H9 (cell line): ENCODE results near the gene TSR2. TPM values are rescaled to one million over a fixed set of nuclear protein-coding genes. Genes with fewer than 3 reads are reported as not detected.

Experiments
- DNase-seq: peaks from one replicate; pipeline ENCODE4 v3.0.0-alpha.2; 2017
- H2AFZ ChIP-seq: one replicate; pipeline ENCODE4 v1.6.1; 2013; ENCODE audit warnings: mild to moderate bottlenecking, low read length, control low read depth, moderate library complexity
- H2AK5ac ChIP-seq: 2 replicates; pipeline ENCODE4 v1.6.1; 2013; ENCODE audit warnings: low read length, control low read depth, mixed read lengths; ENCODE audit not compliant: insufficient read length
- H2BK120ac ChIP-seq: one replicate; pipeline ENCODE4 v1.6.1; 2013; ENCODE audit warnings: low read depth, mild to moderate bottlenecking, low read length, control low read depth, inconsistent platforms; ENCODE audit not compliant: poor library complexity, severe bottlenecking
- H2BK12ac ChIP-seq: 2 replicates; pipeline ENCODE4 v1.6.1; 2013; ENCODE audit warnings: low read length, control low read depth, mixed read lengths, low read depth; ENCODE audit not compliant: insufficient read length
- H2BK15ac ChIP-seq: 2 replicates; pipeline ENCODE4 v1.6.1; 2013; ENCODE audit warnings: low read depth, low read length, control low read depth
- H2BK20ac ChIP-seq: one replicate; pipeline ENCODE4 v1.6.1; 2013; ENCODE audit warnings: low read depth, mild to moderate bottlenecking, low read length, control low read depth, inconsistent platforms; ENCODE audit not compliant: poor library complexity, severe bottlenecking
- H2BK5ac ChIP-seq: 2 replicates; pipeline ENCODE4 v1.6.1; 2013; ENCODE audit warnings: low read length, control low read depth, mixed read lengths; ENCODE audit not compliant: insufficient read length
- H3K14ac ChIP-seq: 2 replicates; pipeline ENCODE4 v1.6.1; 2013; ENCODE audit warnings: low read length, control low read depth; ENCODE audit not compliant: insufficient read depth
- H3K18ac ChIP-seq: 2 replicates; pipeline ENCODE4 v1.6.1; 2013; ENCODE audit warnings: low read depth, mild to moderate bottlenecking, mixed read lengths, low read length, control low read depth; ENCODE audit not compliant: insufficient read length
- H3K23ac ChIP-seq: 2 replicates; pipeline ENCODE4 v1.6.1; 2013; ENCODE audit warnings: low read length, control low read depth, mixed read lengths, low read depth; ENCODE audit not compliant: insufficient read length
- H3K23me2 ChIP-seq: 2 replicates; pipeline ENCODE4 v1.6.1; 2013; ENCODE audit warnings: low read depth, mild to moderate bottlenecking, mixed read lengths, low read length, control low read depth; ENCODE audit not compliant: insufficient read length, poor library complexity, severe bottlenecking
- H3K27ac ChIP-seq: 2 replicates; pipeline ENCODE4 v1.5.1; 2013; ENCODE audit warnings: low read length, control low read depth, mixed read lengths, low read depth; ENCODE audit not compliant: insufficient read length
- H3K27me3 ChIP-seq: 2 replicates; pipeline ENCODE4 v1.6.1; 2013; ENCODE audit warnings: low read length, control low read depth, inconsistent platforms; ENCODE audit not compliant: insufficient read depth
- H3K4ac ChIP-seq: 2 replicates; pipeline ENCODE4 v1.6.1; 2013; ENCODE audit warnings: low read depth, mild to moderate bottlenecking, control low read depth, inconsistent platforms, low read length, moderate library complexity
- H3K4me1 ChIP-seq: 2 replicates; pipeline ENCODE4 v1.6.1; 2013; ENCODE audit warnings: low read length, control low read depth, inconsistent platforms; ENCODE audit not compliant: insufficient read depth
- H3K4me2 ChIP-seq: 2 replicates; pipeline ENCODE4 v1.6.1; 2013; ENCODE audit warnings: low read length, control low read depth, mixed read lengths; ENCODE audit not compliant: insufficient read length, insufficient read depth
- H3K56ac ChIP-seq: 2 replicates; pipeline ENCODE4 v1.6.1; 2013; ENCODE audit warnings: low read depth, mild to moderate bottlenecking, mixed read lengths, low read length, control low read depth; ENCODE audit not compliant: insufficient read length
- H3K79me1 ChIP-seq: 2 replicates; pipeline ENCODE4 v1.6.1; 2013; ENCODE audit warnings: low read depth, mild to moderate bottlenecking, moderate library complexity, low read length, control low read depth, inconsistent platforms; ENCODE audit not compliant: insufficient read depth, poor library complexity, severe bottlenecking
- H3K79me2 ChIP-seq: 2 replicates; pipeline ENCODE4 v1.6.1; 2013; ENCODE audit warnings: low read length, control low read depth, inconsistent platforms; ENCODE audit not compliant: insufficient read depth
- H3K9ac ChIP-seq: 2 replicates; pipeline ENCODE4 v1.6.1; 2013; ENCODE audit warnings: low read length, control low read depth, mixed read lengths; ENCODE audit not compliant: insufficient read length; ENCODE audit errors: extremely low read depth
- H3K9me3 ChIP-seq: one replicate; pipeline ENCODE4 v1.6.1; 2013; ENCODE audit warnings: low read depth, low read length, inconsistent platforms; ENCODE audit not compliant: control insufficient read depth
- H3T11ph ChIP-seq: one replicate; pipeline ENCODE4 v1.6.1; 2013; ENCODE audit warnings: mild to moderate bottlenecking, low read length, control low read depth, inconsistent platforms
- H4K20me1 ChIP-seq: one replicate; pipeline ENCODE4 v1.6.1; 2013; ENCODE audit not compliant: control insufficient read depth, insufficient read length, insufficient read depth
- H4K5ac ChIP-seq: 2 replicates; pipeline ENCODE4 v1.6.1; 2013; ENCODE audit warnings: low read depth, mild to moderate bottlenecking, mixed read lengths, low read length, control low read depth; ENCODE audit not compliant: insufficient read length
- H4K8ac ChIP-seq: replicated peaks from 2 replicates; pipeline ENCODE4 v1.6.1; 2013; ENCODE audit warnings: low read length, control low read depth, mixed read lengths, low read depth; ENCODE audit not compliant: insufficient read length
- H4K91ac ChIP-seq: 2 replicates; pipeline ENCODE4 v1.6.1; 2013; ENCODE audit warnings: low read depth, mild to moderate bottlenecking, moderate library complexity, mixed read lengths, low read length, control low read depth; ENCODE audit not compliant: insufficient read length
- H3K27ac Mint-ChIP-seq, 3 experiments: 2 replicates in 2 of 3; 3 replicates in 1 of 3; pipeline ENCODE4 v1.8.0; 2020 to 2021; ENCODE audit warnings: mixed read lengths in 3 of 3, mild to moderate bottlenecking in 1 of 3, moderate library complexity in 1 of 3
- H3K27me3 Mint-ChIP-seq: 2 replicates; pipeline ENCODE4 v1.8.0; 2021; ENCODE audit warnings: low read depth, mild to moderate bottlenecking, moderate library complexity, mixed read lengths
- H3K36me3 Mint-ChIP-seq, 3 experiments: 2 replicates in 2 of 3; 3 replicates in 1 of 3; pipeline ENCODE4 v1.8.0; 2020 to 2021; ENCODE audit warnings: low read depth in 3 of 3, mixed read lengths in 3 of 3; ENCODE audit not compliant: insufficient read depth in 1 of 3
- H3K4me1 Mint-ChIP-seq, 2 experiments: 2 replicates each; pipeline ENCODE4 v1.8.0; 2020; ENCODE audit warnings: mixed read lengths in 2 of 2
- H3K4me3 Mint-ChIP-seq, 2 experiments: 2 replicates in 1 of 2; 3 replicates in 1 of 2; pipeline ENCODE4 v1.8.0; 2020 to 2021; ENCODE audit warnings: mild to moderate bottlenecking in 2 of 2, mixed read lengths in 2 of 2, moderate library complexity in 1 of 2
- H3K9me3 Mint-ChIP-seq, 2 experiments: 2 replicates in 1 of 2; 3 replicates in 1 of 2; pipeline ENCODE4 v1.8.0; 2020; ENCODE audit warnings: mild to moderate bottlenecking in 2 of 2, mixed read lengths in 2 of 2, moderate library complexity in 1 of 2
- CTCF ChIP-seq: fragments of 200-600 bp; sonication (generic); conservative IDR thresholded peaks from 3 replicates; pipeline ENCODE4 v1.8.0; 2021; ENCODE audit warnings: antibody characterized with exemption, mild to moderate bottlenecking
- WGBS: extraction: QIAGEN DNeasy Blood & Tissue Kit; methylation state at CpG from one replicate; pipeline ENCODE4 v1.1.7; 2013; ENCODE audit warnings: missing lambda C conversion rate, low lambda C conversion rate, mixed read lengths; ENCODE audit not compliant: insufficient read length; ENCODE audit errors: extremely low coverage; 5-methylcytosine and 5-hydroxymethylcytosine counted together
- total RNA-seq: library from RNA; stranded (reverse); gene quantifications from 2 replicates; pipeline ENCODE4 v1.2.1, GENCODE V29; 2021

TSR2 gene
- total RNA-seq, 1 experiment from 2014 or later: 51.7 TPM

- no peak overlapping the region for H3K4me3 Mint-ChIP-seq
These were observed 26.5 kb upstream of the TSR2 start for GRCh38 chrX:54413753-54414152.

More at GRCh38 chrX:54413753-54414152, 26.5 kb upstream of the TSR2 start:
- no peak for DNase-seq
- Histone ChIP-seq H3K56ac (no peak overlapping the region), H3K18ac (no peak overlapping the region), H2BK15ac (no peak overlapping the region), H2BK5ac (no peak overlapping the region), H2BK20ac (no peak overlapping the region), H2AFZ (no peak overlapping the region), H4K5ac (no peak overlapping the region), H3T11ph (no peak overlapping the region), H3K79me2 (no peaks in the 10 kb centered on the region), H3K27me3 (no peaks in the 10 kb centered on the region), H3K4me1 (no peaks in the 10 kb centered on the region), H3K23ac (no peak overlapping the region), H3K27ac (no peak overlapping the region), H4K8ac (no peak overlapping the region), H3K9me3 (peaks cover 18% of the 10 kb centered on the region), H2AK5ac (no peak overlapping the region), H3K14ac (no peak overlapping the region), H4K91ac (no peak overlapping the region), H3K4ac (no peak overlapping the region), H3K4me2 (no peak overlapping the region), H3K23me2 (no peaks in the 10 kb centered on the region), H4K20me1 (no peaks in the 10 kb centered on the region), H3K9ac (no peak overlapping the region), H2BK12ac (no peak overlapping the region), H3K79me1 (no peaks in the 10 kb centered on the region), H2BK120ac (no peak overlapping the region)
- no peak for TF ChIP-seq CTCF
- Mint-ChIP-seq H3K9me3 (peaks cover 63 to 67% of the 10 kb centered on the region in 2 experiments), H3K4me1 (peaks cover 9 to 10% of the 10 kb centered on the region in 2 experiments), H3K27me3 (peaks cover 2% of the 10 kb centered on the region), H3K36me3 (peaks cover 2 to 5% (median 3%) of the 10 kb centered on the region in 3 experiments; a peak in 5 of 7 replicates), H3K27ac (no peak overlapping the region; a peak in 1 of 7 replicates)
- WGBS: no CpG with 5 or more reads among the region's 3 CpGs
